Activated CD4-positive, alpha-beta memory T cell treated with anti-CD3 and anti-CD28 coated beads for 36 hours (primary cell): ENCODE results near the gene VWA7. TPM values are rescaled to one million over a fixed set of nuclear protein-coding genes. Genes with fewer than 3 reads are reported as not detected.

Source experiments
- CTCF ChIA-PET: fragments of 350-600 bp; sonication (Branson Sonifier 250); formaldehyde crosslinking; loops from one replicate; lab custom pipeline; 2021; ENCODE audit warnings: antibody characterized with exemption, inconsistent platforms; lab: Charles Lee
- POLR2A ChIA-PET: fragments of 350-600 bp; sonication (Branson Sonifier 250); formaldehyde crosslinking; loops from one replicate; lab custom pipeline; 2021; ENCODE audit warnings: antibody characterized with exemption; lab: Charles Lee
- DNase-seq: peaks from one replicate; pipeline ENCODE4 v3.0.0-alpha.2; 2020
- H3K27ac Mint-ChIP-seq: one replicate; pipeline ENCODE4 v1.8.0; 2021; ENCODE audit warnings: mixed read lengths
- H3K27me3 Mint-ChIP-seq: one replicate; pipeline ENCODE4 v1.8.0; 2021; ENCODE audit warnings: mixed read lengths
- H3K36me3 Mint-ChIP-seq: one replicate; pipeline ENCODE4 v1.8.0; 2021; ENCODE audit warnings: mixed read lengths
- H3K4me1 Mint-ChIP-seq: one replicate; pipeline ENCODE4 v1.8.0; 2021; ENCODE audit warnings: low read depth, mixed read lengths
- H3K4me3 Mint-ChIP-seq: one replicate; pipeline ENCODE4 v1.8.0; 2021; ENCODE audit warnings: mild to moderate bottlenecking, mixed read lengths
- H3K9me3 Mint-ChIP-seq: one replicate; pipeline ENCODE4 v1.8.0; 2021; ENCODE audit warnings: mixed read lengths
- intact Hi-C: fragments of 100-400 bp; cut with micrococcal nuclease; formaldehyde crosslinking; loops from one replicate; pipeline ENCODE4 v1.15.1; 2023
- total RNA-seq, 2 experiments: library from RNA; stranded (reverse); gene quantifications; one replicate each; pipeline ENCODE4 v1.2.3, GENCODE V29; 2021

VWA7 gene
- total RNA-seq, 2 experiments from 2014 or later: 2.0 to 2.1 TPM

GRCh38 chr6:31734821-31735406 is 42.2 kb downstream of the VWA7 start:
- ChIA-PET POLR2A (interaction anchor here (0.6 to 3.0 kb wide), 7 partner anchors 49 to 194 kb away, joined by 3 to 15 read pairs (median 3); partner anchors contain the start of genes DDX39B, HSPA1B and LSM2), CTCF (interaction anchor here (1.3 to 8.1 kb wide), 4 partner anchors 36 to 95 kb away, joined by 3 to 67 read pairs (median 7); partner anchors contain the start of gene LY6G5C)
- intact Hi-C loops: loop anchor here (5.0 to 10.0 kb wide), 4 partner anchors 188 to 1170 kb away; partner anchors contain the start of genes ATP6V1G2, DXO, NFKBIL1 and PSMB8
- Mint-ChIP-seq H3K4me1 (peaks cover 65% of the 10 kb centered on the region), H3K9me3 (no peaks in the 10 kb centered on the region), H3K27ac (peak overlapping the region; percentile 88), H3K36me3 (peaks cover 50% of the 10 kb centered on the region), H3K4me3 (peak overlapping the region; percentile 98), H3K27me3 (no peaks in the 10 kb centered on the region)
- DNase-seq: peak; percentile 76

GRCh38 chr6:31734247-31734820 is 42.8 kb downstream of the VWA7 start:
- CTCF ChIA-PET: interaction anchor here (0.6 to 8.1 kb wide), 3 partner anchors 37 to 461 kb away, joined by 3 to 67 read pairs (median 3); partner anchors contain the start of gene LY6G5C
- H3K4me3 Mint-ChIP-seq: peak overlapping the region; percentile 98
- intact Hi-C loops: loop anchor here (10.0 kb wide), 2 partner anchors 240 to 1170 kb away; partner anchors contain the start of gene DXO
- peak overlapping the region; percentile 88 for H3K27ac Mint-ChIP-seq
- DNase-seq: no peak
- POLR2A ChIA-PET: interaction anchor here (0.7 to 3.0 kb wide), 4 partner anchors 73 to 193 kb away, joined by 3 to 15 read pairs (median 3); partner anchors contain the start of genes DDX39B, HSPA1B and LSM2
- peaks cover 49% of the 10 kb centered on the region for H3K36me3 Mint-ChIP-seq
- peaks cover 64% of the 10 kb centered on the region for H3K4me1 Mint-ChIP-seq
- no peaks in the 10 kb centered on the region for H3K9me3 Mint-ChIP-seq
- no peaks in the 10 kb centered on the region for H3K27me3 Mint-ChIP-seq

- H3K4me1 Mint-ChIP-seq: peaks cover 64% of the 10 kb centered on the region
Measured at GRCh38 chr6:31733734-31734133, 43.4 kb downstream of the VWA7 start.

GRCh38 chr6:31732029-31732428 is 45.1 kb downstream of the VWA7 start:
- H3K36me3 Mint-ChIP-seq: peaks cover 51% of the 10 kb centered on the region
- H3K9me3 Mint-ChIP-seq: no peaks in the 10 kb centered on the region
- H3K4me1 Mint-ChIP-seq: peaks cover 59% of the 10 kb centered on the region
- ChIA-PET POLR2A (interaction anchor here (1.1 to 1.2 kb wide), 2 partner anchors 91 to 131 kb away, joined by 3 to 5 read pairs; no protein-coding TSS in a partner anchor), CTCF (interaction anchor here (1.4 to 3.6 kb wide), 4 partner anchors 38 to 99 kb away, joined by 5 to 30 read pairs (median 17); partner anchors contain the start of gene LY6G5C)
- no peak for DNase-seq
- H3K27me3 Mint-ChIP-seq: no peaks in the 10 kb centered on the region
- H3K27ac Mint-ChIP-seq: no peak overlapping the region
- no peak overlapping the region for H3K4me3 Mint-ChIP-seq
- intact Hi-C loops: loop anchor here (10.0 kb wide), 2 partner anchors 243 to 1167 kb away; partner anchors contain the start of gene DXO

More at GRCh38 chr6:31733734-31734133, 43.4 kb downstream of the VWA7 start:
- Mint-ChIP-seq H3K9me3 (no peaks in the 10 kb centered on the region), H3K4me3 (peak overlapping the region; percentile 98), H3K36me3 (peaks cover 51% of the 10 kb centered on the region), H3K27ac (peak overlapping the region; percentile 88), H3K27me3 (no peaks in the 10 kb centered on the region)
- ChIA-PET POLR2A (interaction anchor here (1.1 kb wide), 1 partner anchor 81 kb away, joined by 4 read pairs; the partner anchor contains the start of gene BAG6), CTCF (interaction anchor here (0.6 to 8.1 kb wide), 3 partner anchors 36 to 462 kb away, joined by 3 to 67 read pairs (median 6); no protein-coding TSS in a partner anchor)
- intact Hi-C loops: loop anchor here (10.0 kb wide), 2 partner anchors 241 to 1169 kb away; partner anchors contain the start of gene DXO
- DNase-seq: no peak

- Mint-ChIP-seq H3K36me3 (peaks cover 46% of the 10 kb centered on the region), H3K27ac (peak overlapping the region; percentile 10), H3K4me3 (no peak overlapping the region), H3K27me3 (no peaks in the 10 kb centered on the region), H3K4me1 (peaks cover 67% of the 10 kb centered on the region), H3K9me3 (no peaks in the 10 kb centered on the region)
- intact Hi-C loops: loop anchor here (10.0 kb wide), 2 partner anchors 244 to 1166 kb away; partner anchors contain the start of gene DXO
- no peak for DNase-seq
- ChIA-PET POLR2A (interaction anchor here (1.5 to 2.5 kb wide), 2 partner anchors 8 to 104 kb away, joined by 5 to 11 read pairs; partner anchors contain the start of gene MSH5), CTCF (interaction anchor here (1.0 to 4.2 kb wide), 13 partner anchors 9 to 161 kb away, joined by 4 to 40 read pairs (median 6); partner anchors contain the start of genes ABHD16A, HSPA1A, HSPA1L and LSM2)
Measured at GRCh38 chr6:31730631-31731086, 46.5 kb downstream of the VWA7 start.

- DNase-seq: peak; percentile 69
- H3K36me3 Mint-ChIP-seq: peaks cover 42% of the 10 kb centered on the region
- peak overlapping the region; percentile 80 for H3K4me3 Mint-ChIP-seq
- no peaks in the 10 kb centered on the region for H3K9me3 Mint-ChIP-seq
- ChIA-PET POLR2A (interaction anchor here (0.7 to 2.5 kb wide), 4 partner anchors 9 to 104 kb away, joined by 3 to 11 read pairs (median 4); partner anchors contain the start of gene MSH5), CTCF (interaction anchor here (0.7 to 4.2 kb wide), 18 partner anchors 10 to 258 kb away, joined by 3 to 40 read pairs (median 5); partner anchors contain the start of genes ABHD16A, HSPA1A, HSPA1B and HSPA1L)
- no peak overlapping the region for H3K27ac Mint-ChIP-seq
- H3K27me3 Mint-ChIP-seq: no peaks in the 10 kb centered on the region
- intact Hi-C loops: loop anchor here (1.0 to 10.0 kb wide), 3 partner anchors 39 to 1165 kb away; partner anchors contain the start of gene DXO
- peaks cover 69% of the 10 kb centered on the region for H3K4me1 Mint-ChIP-seq
Measured at GRCh38 chr6:31729979-31730630, 47.0 kb downstream of the VWA7 start.

- DNase-seq: peak; percentile 84
- peak overlapping the region; percentile 80 for H3K4me3 Mint-ChIP-seq
- H3K9me3 Mint-ChIP-seq: no peaks in the 10 kb centered on the region
- ChIA-PET CTCF (interaction anchor here (0.6 to 4.2 kb wide), 17 partner anchors 10 to 134 kb away, joined by 3 to 40 read pairs (median 5); partner anchors contain the start of genes ABHD16A, HSPA1A, HSPA1B and HSPA1L), POLR2A (interaction anchor here (0.7 to 2.5 kb wide), 4 partner anchors 9 to 105 kb away, joined by 3 to 11 read pairs (median 4); partner anchors contain the start of gene MSH5)
- intact Hi-C loops: loop anchor here (1.0 kb wide), 1 partner anchor 40 kb away; no protein-coding TSS in a partner anchor
- H3K4me1 Mint-ChIP-seq: peaks cover 69% of the 10 kb centered on the region
- no peaks in the 10 kb centered on the region for H3K27me3 Mint-ChIP-seq
- peak overlapping the region; percentile 43 for H3K27ac Mint-ChIP-seq
- peaks cover 37% of the 10 kb centered on the region for H3K36me3 Mint-ChIP-seq
Measured at GRCh38 chr6:31729515-31729978, 47.6 kb downstream of the VWA7 start.

GRCh38 chr6:31728767-31729514 is 48.2 kb downstream of the VWA7 start, which contains the start of gene DDAH2:
Gene DDAH2 (minus strand): TSS chr6:31729299. CDS start chr6:31729161, 138 bp downstream.
- Mint-ChIP-seq H3K27me3 (no peaks in the 10 kb centered on the region), H3K9me3 (no peaks in the 10 kb centered on the region), H3K4me1 (peaks cover 63% of the 10 kb centered on the region), H3K36me3 (peaks cover 31% of the 10 kb centered on the region), H3K4me3 (peak within 1 kb of the TSS; percentile 80), H3K27ac (peak within 1 kb of the TSS; percentile 43)
- DNase-seq: no peak
- intact Hi-C loops: loop anchor here (1.0 kb wide), 1 partner anchor 40 kb away; no protein-coding TSS in a partner anchor
- CTCF ChIA-PET: interaction anchor here (0.6 to 4.2 kb wide), 14 partner anchors 11 to 134 kb away, joined by 3 to 40 read pairs (median 6); partner anchors contain the start of genes HSPA1B, LSM2, LY6G6D and MSH5
- POLR2A ChIA-PET: interaction anchor here (0.7 to 2.5 kb wide), 4 partner anchors 10 to 105 kb away, joined by 3 to 11 read pairs (median 4); partner anchors contain the start of gene MSH5

- ChIA-PET POLR2A (interaction anchor here (0.6 to 2.5 kb wide), 2 partner anchors 11 to 106 kb away, joined by 3 to 11 read pairs; partner anchors contain the start of gene MSH5), CTCF (interaction anchor here (0.8 to 4.2 kb wide), 4 partner anchors 12 to 135 kb away, joined by 3 to 40 read pairs (median 8); partner anchors contain the start of gene MSH5)
- peaks cover 54% of the 10 kb centered on the region for H3K4me1 Mint-ChIP-seq
- H3K36me3 Mint-ChIP-seq: peaks cover 21% of the 10 kb centered on the region
- H3K9me3 Mint-ChIP-seq: no peaks in the 10 kb centered on the region
- DNase-seq: no peak
- peak overlapping the region; percentile 76 for H3K27ac Mint-ChIP-seq
- no peaks in the 10 kb centered on the region for H3K27me3 Mint-ChIP-seq
- intact Hi-C loops: no loop called here
- no peak overlapping the region for H3K4me3 Mint-ChIP-seq
Measured at GRCh38 chr6:31727717-31728671, 49.1 kb downstream of the VWA7 start.
